Fibroblast of pulmonary artery (primary cell): ENCODE measurements around the gene RMRP.
A peak's percentile ranks its signal among the peaks of the same experiment; 100 is the strongest.

ENCODE experiments used
- DNase-seq: peaks from one replicate; pipeline ENCODE4 v3.0.0-alpha.2; 2010; ENCODE audit warnings: low read depth
- H3K4me3 ChIP-seq: replicated peaks from 2 replicates; pipeline ENCODE4 v1.5.1; 2011; ENCODE audit warnings: low read depth, mild to moderate bottlenecking, control low read depth, low read length, moderate library complexity
- CTCF ChIP-seq: IDR thresholded peaks from 2 replicates; pipeline ENCODE4 v1.5.1; 2011; ENCODE audit warnings: mild to moderate bottlenecking, control low read depth, low read length, inconsistent platforms; ENCODE audit errors: missing control alignments

The RMRP gene

GRCh38 chr9:35629597-35629996, 28.2 kb downstream of the RMRP start:
- TF ChIP-seq CTCF: no peak
- DNase-seq: no peak
- H3K4me3 ChIP-seq: no peak overlapping the region

GRCh38 chr9:35628389-35628991, 29.3 kb downstream of the RMRP start:
- no peak for TF ChIP-seq CTCF
- no peak overlapping the region for H3K4me3 ChIP-seq
- no peak for DNase-seq

GRCh38 chr9:35627575-35627974, 30.2 kb downstream of the RMRP start:
- no peak for DNase-seq
- H3K4me3 ChIP-seq: no peak overlapping the region
- no peak for TF ChIP-seq CTCF

- no peak for TF ChIP-seq CTCF
- H3K4me3 ChIP-seq: no peak overlapping the region
- no peak for DNase-seq
These were observed 38.0 kb downstream of the RMRP start for GRCh38 chr9:35619800-35620158.

GRCh38 chr9:35618854-35619799, 38.7 kb downstream of the RMRP start:
- no peak for DNase-seq

GRCh38 chr9:35618325-35618727, 39.5 kb downstream of the RMRP start, which contains the start of gene CD72:
TSS of gene CD72 (minus strand) at chr9:35618413. CDS start at chr9:35618303, 110 bp downstream.
- H3K4me3 ChIP-seq: peak within 1 kb of the TSS; percentile 37
- no peak for DNase-seq
- TF ChIP-seq CTCF: no peak

More at GRCh38 chr9:35618854-35619799, 38.7 kb downstream of the RMRP start:
- TF ChIP-seq CTCF: no peak
- no peak overlapping the region for H3K4me3 ChIP-seq

- no peak for DNase-seq
- no peak for TF ChIP-seq CTCF
- no peak overlapping the region for H3K4me3 ChIP-seq
These were observed 40.3 kb downstream of the RMRP start for GRCh38 chr9:35617548-35617947.
